ENCODE data around the gene SLC22A5. TPM values are rescaled to one million over a fixed set of nuclear protein-coding genes. Genes with fewer than 3 reads are reported as not detected.

The SLC22A5 gene
- 1 to 10 TPM; 7.4 to 9.6 TPM for total RNA-seq
- long read RNA-seq, donor 1, partial matches to known transcripts = 0 of 4 reads
- long read RNA-seq, donor 1, other reads (novel, unspliced or antisense) = 3 of 4 reads
- long read RNA-seq, donor 2, partial matches to known transcripts = 1 of 11 reads
- long read RNA-seq, donor 2, other reads (novel, unspliced or antisense) = 9 of 11 reads

DNA sequence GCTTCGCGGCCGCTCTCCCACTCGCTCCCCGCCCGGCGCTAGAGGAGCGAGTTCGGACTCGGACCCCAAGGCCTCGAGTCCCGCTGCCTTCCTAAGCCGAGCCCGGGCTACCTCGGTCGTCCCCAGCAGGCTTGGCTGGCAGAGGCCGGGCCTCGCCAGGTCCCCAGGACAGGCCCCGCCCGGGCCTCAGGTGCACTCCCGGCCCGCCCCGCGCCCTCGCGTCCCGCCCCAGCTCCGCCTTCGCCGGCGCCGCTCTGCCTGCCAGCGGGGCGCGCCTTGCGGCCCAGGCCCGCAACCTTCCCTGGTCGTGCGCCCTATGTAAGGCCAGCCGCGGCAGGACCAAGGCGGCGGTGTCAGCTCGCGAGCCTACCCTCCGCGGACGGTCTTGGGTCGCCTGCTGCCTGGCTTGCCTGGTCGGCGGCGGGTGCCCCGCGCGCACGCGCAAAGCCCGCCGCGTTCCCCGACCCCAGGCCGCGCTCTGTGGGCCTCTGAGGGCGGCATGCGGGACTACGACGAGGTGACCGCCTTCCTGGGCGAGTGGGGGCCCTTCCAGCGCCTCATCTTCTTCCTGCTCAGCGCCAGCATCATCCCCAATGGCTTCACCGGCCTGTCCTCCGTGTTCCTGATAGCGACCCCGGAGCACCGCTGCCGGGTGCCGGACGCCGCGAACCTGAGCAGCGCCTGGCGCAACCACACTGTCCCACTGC lies at the start of gene SLC22A5:
Gene SLC22A5, plus strand, starts transcription at position 237 of the 707 bp plus-strand sequence. Its CDS starts 263 bp downstream, at position 500.
- peak; percentile 86 for DNase-seq (ENCODE audit: low spot score)
- intact Hi-C loops (cut with DNase I) = no loop called here

DNA sequence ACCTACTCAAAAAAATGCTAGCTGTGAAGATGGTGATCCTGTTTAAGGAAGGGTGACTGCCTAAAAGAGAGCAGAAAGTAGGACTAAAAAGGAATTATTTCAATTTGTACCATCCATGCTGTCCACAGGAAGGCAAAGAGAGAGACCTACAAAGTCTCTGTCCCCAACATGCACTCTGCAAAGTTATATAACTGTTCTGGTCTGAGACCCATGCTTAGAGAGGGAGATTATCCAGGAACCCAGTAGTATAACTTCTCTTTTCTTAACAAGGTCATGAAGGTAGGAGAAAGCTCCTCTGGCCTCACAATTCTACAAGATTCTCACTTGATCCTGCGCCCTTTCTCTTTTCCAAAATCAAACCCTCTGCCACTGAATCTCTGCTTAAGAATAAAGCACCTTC lies 49.5 kb upstream of the SLC22A5 start:
- intact Hi-C loops (cut with DNase I) = loop anchor here in 1 of 2 donors (5.0 kb wide), 1 partner anchor 1782 kb away; no protein-coding TSS in a partner anchor
- DNase-seq (ENCODE audit: low spot score) = no peak

DNA sequence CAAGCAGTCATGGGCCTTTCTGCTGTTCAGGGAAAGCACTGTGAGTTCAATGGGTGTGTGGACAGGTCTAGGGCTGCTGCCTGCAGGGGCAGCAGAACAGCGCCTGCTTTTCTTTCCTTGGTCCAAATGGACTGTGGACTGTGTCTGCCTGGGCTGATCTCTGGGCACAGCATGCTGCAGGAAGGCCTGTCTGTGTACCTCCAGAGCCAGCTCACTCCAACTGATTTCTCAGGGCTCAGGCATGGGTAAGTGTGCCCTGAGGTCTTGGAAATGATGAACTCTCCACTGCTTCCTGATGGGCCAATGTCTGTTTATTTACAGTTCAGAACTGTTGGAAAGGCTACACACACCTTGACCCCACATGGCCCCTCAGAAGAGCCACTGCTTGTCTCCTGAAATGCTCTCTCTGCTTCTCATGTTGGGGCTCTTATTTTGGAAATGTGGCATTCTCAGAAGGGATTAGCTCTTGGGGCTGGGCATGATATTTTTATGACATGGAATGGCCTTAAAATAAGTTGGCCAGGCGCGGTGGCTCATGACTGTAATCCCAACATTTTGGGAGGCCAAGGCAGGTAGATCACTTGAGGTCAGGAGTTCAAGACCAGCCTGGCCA lies 48.3 kb upstream of the SLC22A5 start:
- no peak for DNase-seq (ENCODE audit: low spot score)
- intact Hi-C loops (cut with DNase I) = loop anchor here in 1 of 2 donors (5.0 kb wide), 1 partner anchor 1781 kb away; no protein-coding TSS in a partner anchor

DNA sequence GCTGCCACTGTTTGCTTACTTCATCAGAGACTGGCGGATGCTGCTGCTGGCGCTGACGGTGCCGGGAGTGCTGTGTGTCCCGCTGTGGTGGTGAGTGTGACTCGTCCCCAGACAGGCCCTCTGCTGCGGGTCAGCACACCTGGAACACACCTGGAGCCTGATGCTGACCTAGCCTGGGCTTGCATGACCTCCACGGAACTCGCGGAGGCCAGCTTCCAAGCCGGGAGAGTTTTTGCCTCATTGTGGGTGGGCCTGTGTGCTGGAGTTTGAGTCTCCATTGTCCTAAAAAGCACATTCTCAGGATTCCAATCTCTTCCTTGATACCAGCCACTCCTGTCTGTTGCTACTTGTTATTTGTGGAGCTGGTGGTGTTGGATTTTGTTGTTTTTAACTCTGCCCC lies 47.2 kb upstream of the SLC22A5 start:
- DNase-seq (ENCODE audit: low spot score) = no peak
- intact Hi-C loops (cut with DNase I) = loop anchor here in 1 of 2 donors (5.0 kb wide), 1 partner anchor 1780 kb away; no protein-coding TSS in a partner anchor

DNA sequence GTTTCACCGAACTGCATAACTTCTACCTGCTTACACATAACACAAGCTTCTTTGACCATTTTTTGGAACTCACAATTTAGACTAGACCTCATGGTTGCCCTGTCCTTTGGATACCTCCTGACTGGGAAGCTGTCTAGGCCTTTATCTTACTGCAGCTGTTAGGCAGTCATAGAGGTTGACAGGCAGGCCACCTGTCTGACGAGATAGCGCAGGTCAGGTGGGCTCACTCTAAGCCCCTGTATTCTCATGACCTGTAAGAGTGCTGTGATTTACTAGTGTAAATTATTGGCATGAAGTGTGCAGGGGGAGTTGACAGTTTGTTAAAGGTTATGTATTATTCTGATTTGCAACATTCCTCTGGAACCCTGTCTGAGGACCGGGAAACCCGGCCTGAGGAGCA lies 46.3 kb upstream of the SLC22A5 start:
- intact Hi-C loops (cut with DNase I) = loop anchor here in 1 of 2 donors (5.0 kb wide), 1 partner anchor 1779 kb away; no protein-coding TSS in a partner anchor
- no peak for DNase-seq (ENCODE audit: low spot score)

DNA sequence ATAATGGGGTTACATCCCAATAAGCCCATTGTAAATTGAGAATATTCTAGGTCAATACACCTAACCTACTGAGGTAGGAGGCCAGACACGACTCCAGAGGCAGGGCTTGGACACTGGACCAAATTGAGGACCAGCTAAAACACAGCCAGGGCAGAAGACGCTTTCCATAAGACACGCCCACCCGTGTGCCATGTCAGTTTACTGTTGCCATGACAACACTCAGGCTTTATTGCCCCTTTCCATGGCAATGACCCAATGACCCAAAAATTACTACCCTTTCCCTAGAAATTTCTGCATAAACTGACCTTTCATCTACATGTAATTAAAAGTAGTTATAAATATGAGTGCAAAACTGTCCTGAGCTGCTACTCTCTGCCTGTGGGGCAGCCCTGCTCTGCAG lies 43.8 kb upstream of the SLC22A5 start:
- no peak for DNase-seq (ENCODE audit: low spot score)
- intact Hi-C loops (cut with DNase I) = no loop called here

DNA sequence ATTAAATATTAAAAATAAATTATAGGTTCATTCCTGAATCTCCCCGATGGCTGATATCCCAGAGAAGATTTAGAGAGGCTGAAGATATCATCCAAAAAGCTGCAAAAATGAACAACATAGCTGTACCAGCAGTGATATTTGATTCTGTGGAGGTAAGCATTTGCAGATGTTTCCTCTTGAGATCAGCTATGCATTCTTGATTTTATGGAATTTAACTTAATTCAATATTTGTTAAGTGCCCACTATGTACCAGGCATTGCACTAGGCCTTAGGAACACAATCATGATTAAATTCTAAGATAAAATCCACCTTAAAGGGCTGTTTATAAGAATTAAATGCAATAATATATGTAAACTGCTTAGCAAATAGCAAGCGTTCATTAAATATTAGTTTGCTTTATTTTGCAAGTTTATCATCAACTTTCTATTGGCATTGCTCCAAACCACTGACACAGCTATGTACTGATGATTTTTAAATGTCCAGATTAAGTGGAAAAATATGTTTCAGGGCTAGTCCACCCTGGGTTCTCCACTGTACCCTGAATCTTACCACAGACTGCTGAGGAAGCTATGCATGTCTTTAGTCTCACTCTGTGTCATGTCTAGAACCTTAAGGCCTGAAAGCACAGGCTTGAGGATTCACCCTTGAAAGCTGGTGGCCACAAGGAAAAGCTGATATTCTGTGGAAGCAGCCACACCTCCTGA lies 42.1 kb upstream of the SLC22A5 start:
- intact Hi-C loops (cut with DNase I) = no loop called here
- no peak for DNase-seq (ENCODE audit: low spot score)

DNA sequence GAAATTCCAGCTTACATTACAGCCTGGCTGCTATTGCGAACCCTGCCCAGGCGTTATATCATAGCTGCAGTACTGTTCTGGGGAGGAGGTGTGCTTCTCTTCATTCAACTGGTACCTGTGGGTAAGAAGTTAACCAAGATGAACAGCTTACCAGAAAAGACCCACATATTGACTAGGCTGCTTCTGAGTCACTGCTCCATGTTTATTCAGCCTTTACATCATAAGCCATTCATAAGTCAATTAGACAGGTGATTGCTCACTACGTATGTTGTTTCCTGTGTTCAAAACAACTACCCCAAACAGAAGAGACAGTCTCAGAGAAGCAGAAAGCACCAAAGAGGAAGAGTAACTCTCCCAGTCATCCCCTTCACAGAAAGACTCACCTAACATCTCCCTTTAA lies 34.7 kb upstream of the SLC22A5 start:
- intact Hi-C loops (cut with DNase I) = no loop called here
- no peak for DNase-seq (ENCODE audit: low spot score)

DNA sequence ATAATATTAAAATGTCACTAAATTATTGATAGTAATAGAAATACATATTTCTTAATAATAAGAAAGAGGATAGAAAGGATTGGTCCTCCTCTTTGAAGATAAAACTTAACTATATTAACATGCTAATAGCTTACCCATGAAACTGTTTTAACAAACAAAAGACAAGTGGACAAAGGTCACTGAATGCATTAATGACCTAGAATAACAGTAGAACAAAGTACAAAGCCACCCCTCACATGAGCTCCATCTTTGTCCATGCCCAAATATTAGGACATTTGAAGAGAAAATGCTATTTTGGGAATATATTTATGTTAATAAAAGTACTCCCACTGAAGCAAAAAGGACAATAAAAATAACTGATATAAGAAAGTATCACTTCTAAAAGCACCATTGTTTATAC lies 34.1 kb upstream of the SLC22A5 start:
- no peak for DNase-seq (ENCODE audit: low spot score)
- intact Hi-C loops (cut with DNase I) = no loop called here

DNA sequence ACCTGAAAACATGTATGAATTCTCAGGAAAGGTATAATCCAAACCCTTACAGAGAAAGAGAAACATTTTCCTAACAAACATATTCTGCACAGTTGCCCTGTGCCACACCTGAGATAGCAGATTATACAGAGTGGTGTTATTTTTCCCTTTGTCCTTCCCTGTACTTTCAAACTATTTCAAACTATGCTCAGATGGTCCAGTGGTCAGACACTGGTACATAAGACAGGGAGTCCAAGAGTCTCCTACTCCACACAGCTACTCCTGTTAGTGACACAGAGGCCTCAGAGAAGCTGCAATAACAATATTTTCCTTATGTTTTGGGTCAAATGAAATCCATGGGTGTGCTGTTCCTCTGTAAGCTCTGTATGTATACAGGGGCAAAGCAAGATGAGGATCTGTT lies 30.0 kb upstream of the SLC22A5 start:
- intact Hi-C loops (cut with DNase I) = no loop called here
- DNase-seq (ENCODE audit: low spot score) = no peak

DNA sequence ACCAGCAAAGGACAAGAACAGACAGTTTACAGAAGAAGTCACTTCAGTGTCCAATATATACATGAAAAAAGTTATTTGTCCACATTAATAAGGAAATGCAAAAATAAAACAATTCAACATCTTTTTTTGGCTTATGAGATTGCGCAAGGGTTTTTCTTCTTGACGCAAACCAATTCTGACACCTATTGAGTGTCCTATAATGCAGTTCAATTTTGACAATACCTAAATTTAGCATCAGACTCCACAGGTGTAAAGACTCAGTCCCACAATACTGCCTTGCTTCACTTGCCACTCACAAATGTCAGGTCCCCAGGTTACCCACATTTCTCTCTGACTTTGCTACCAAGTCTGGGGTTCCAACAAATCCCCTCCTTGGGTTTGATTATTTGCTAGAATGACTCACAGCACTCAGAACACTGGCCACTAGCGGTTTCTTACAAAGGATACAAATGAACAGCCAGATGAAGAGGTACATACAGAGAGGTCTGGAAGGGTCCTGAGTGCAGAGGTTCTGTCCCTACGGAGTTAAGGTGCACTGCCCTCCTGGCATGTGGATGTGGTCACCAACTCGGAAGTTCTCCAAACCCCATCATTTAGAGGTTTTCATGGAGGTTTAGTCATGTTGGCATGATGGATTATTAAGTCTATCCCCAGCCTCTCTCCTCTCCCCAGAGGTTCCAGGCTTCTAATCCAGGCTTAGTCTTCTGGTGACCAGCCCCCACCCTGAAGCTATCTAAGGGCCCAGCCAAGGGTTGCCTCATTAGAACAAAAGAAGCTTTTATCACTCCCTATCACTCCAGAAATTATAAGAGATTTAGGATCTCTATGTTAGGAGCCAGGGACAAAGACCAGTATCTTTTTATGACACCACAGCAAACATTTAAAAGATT lies 27.0 kb upstream of the SLC22A5 start:
- intact Hi-C loops (cut with DNase I) = no loop called here
- DNase-seq (ENCODE audit: low spot score) = no peak

DNA sequence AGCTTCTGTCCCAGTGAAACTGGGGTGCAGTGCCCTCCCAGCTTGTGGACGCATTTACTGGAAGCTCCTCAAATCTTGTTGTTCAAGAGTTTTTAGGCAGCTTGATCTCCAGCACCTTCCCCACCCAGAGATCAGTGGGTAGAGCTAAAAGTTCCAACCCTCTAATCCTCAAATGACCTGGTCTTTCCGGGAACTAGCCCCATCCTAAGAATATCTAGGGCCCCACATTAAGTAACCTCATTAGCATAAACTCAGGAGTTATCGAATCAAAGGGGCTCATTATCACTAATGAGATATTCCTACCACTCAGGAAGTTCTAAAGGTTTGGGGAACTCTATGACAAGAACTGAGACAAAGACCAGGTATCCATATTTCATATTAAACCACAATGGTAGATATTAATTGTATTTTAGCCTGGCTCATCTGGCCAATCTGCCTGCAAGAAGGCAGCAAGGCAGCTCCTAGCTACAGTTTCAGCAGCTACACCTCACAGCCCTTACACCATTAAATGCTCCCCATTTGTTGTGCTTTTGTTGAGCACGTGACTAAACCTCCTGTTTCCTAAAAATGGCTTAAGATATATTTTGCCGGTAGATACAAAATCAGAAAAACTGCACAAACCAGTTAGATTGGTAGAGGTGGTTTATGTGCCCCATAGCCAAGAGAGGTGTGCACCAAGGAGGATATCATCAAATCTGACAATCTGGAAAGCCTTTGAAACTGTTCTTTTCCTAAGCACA lies 24.6 kb upstream of the SLC22A5 start:
- no peak for DNase-seq (ENCODE audit: low spot score)
- intact Hi-C loops (cut with DNase I) = no loop called here

DNA sequence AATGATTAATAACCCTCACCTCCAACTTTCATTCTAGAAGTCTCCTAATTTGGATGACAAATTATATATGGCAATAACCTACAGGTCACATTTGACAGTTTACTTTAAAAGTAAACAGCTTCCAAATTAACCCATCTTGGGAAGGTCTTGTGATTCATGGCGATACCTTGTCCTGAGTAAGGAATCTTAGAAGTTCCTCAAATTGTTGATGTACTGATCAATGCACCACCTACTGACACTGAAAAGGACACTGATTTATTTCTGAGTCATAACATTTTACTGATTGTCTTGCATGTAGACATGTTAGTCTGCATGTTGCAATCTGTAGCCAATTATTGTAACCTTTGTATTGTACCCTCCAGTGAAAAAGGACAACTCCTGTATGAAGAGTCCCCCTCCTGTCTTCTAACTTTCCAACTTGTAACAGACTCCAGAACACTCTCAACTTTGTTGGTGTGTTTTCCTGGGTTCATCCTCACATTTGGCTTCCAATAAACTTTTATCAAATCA lies 16.0 kb upstream of the SLC22A5 start:
- intact Hi-C loops (cut with DNase I) = no loop called here
- no peak for DNase-seq (ENCODE audit: low spot score)

DNA sequence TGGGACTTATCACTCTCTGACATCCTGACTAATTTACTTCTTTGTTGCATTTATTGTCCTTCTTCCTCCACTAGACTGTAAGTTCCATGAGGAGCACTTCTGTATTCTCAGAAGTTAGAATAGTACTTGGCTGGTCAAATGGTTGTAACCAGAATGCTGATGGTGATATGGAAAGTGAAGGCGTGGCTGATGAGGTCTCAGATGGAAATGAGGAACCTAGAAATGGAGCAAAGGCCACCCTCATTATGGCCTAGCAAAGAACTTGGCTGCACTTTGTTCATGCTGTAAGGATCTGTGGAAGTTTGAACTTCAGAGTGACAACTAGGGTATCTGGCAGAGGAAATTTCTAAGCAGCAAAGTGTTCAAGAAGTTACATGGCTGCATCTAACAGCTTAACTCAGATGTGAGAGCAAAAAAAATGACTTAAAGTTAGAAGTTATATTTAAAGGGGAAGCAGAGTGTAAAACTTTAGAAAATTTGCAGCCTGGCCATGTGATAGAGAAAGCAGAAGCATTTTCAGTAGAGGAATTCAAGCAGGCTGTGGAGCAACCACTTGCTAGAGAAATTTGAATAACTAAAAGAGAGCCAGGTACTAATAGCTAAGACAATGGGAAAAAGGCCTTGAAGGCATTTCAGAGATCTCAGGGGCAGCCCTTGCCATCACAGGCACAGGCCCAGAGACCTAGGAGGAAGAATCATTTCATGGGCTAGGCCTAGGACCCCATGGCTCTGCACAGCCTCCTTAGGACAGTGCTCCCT lies 14.9 kb upstream of the SLC22A5 start:
- intact Hi-C loops (cut with DNase I) = no loop called here
- no peak for DNase-seq (ENCODE audit: low spot score)

DNA sequence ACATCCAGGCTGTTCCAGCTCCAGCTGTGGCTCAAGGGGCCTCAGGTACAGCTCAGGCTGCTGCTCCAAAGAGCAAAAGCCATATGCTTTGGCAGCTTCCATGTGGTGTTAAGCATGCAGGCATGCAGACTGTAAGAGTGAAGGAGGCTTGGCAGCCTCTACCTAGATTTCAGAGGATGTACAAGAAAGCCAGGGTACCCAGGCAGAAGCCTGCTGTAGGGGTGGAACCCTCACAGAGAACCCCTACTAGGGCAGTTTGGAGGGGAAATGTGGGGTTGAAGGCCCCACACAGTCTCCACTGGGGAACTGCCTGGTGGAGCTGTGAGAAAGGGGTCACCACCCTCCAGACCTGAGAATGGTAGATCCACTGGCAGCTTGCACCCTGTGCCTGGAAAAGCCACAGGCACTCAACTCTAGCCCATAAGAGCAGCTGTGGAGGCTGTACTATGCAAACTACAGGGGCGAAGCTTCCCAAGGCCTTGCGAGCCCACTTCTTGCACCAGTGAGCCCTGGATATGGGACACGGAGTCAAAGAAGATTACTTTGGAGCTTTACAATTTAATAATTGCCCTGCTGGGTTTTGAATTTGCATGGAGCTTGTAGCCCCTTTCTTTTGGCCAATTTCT lies 14.3 kb upstream of the SLC22A5 start:
- DNase-seq (ENCODE audit: low spot score) = no peak
- intact Hi-C loops (cut with DNase I) = no loop called here

DNA sequence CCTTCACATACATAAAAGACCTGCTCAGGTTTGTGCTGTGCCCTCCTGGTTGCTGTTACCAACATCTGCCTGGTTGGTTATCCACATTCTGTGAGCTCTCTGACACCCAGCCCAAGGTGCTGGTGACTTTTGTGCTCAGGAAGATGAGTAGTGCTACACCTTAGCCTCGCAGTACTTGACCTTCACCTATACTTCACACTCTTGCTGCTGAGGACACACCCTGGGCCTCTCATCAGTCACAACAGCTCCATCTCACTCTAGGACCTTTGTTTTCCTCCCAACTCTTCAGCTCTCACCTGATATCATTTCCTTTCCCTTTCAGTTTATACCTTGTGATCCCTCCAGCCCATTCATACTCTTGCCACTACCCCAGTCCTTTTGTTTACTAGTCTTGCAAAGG lies 10.7 kb upstream of the SLC22A5 start:
- no peak for DNase-seq (ENCODE audit: low spot score)
- intact Hi-C loops (cut with DNase I) = no loop called here

DNA sequence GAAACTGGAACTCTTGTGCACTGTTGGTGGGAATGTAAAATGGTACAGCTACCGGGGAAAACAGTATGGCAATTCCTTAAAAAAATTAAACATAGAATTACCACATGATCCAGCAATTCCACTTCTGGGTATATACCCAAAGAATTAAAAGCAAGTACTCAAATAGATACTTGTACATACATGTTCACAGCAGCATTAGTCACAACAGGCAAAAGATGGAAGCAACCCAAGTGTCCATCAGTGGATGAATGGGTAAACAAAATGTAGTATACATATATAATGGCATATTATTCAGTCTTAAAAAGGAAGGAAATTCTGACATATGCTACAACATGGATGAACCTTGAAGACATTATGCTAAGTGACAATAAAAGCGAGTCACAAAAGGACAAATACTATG lies 7.4 kb upstream of the SLC22A5 start:
- no peak for DNase-seq (ENCODE audit: low spot score)
- intact Hi-C loops (cut with DNase I) = no loop called here

All from posterior vena cava (tissue), 2 donors.